ENCODE results near the gene GTF3C2.

The GTF3C2 gene

DNA sequence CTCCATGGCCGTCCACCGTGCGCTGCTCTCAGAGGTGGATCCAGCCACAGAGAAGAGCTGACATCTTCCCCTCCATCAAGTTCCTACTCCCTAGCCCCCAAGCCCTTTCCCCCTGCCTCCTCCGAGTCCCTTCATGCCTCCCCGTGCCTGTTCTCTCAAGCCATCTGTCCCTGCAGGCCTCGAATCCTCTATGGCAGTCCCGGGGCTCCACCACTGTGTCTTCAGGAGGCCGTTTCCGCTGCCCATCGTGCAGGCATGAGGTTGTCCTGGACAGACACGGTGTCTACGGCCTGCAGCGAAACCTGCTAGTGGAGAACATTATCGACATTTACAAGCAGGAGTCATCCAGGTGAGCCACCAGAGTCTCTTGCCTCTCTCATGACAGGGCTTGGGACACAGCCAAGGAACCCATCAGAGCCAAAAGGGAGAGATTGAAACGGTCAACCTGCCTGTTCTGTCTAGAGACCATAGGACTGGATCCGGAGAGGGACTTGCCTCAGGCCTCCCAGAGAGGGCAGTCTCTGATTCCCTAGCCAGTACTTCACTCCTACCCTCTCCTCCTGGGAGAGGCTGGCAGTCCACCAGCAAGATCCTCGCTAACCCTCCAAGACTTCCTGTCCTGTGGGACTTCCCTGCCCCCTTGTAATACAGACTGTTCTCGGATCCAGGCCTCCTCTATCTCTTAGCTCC is 58.0 kb downstream of the GTF3C2 start:
- Histone ChIP-seq H3K27me3 (replicated peaks in 2 of 5; ENCODE audit: control insufficient read depth in 4 of 5, insufficient read depth in 5 of 5, low read length in 4 of 5) (no peaks in the 10 kb centered on the region), H3K9me3 (ENCODE audit: control extremely low read depth in 1 of 5, control insufficient read depth in 4 of 5, insufficient read depth in 2 of 5, low read depth in 1 of 5, low read length in 4 of 5) (no peaks in the 10 kb centered on the region), H3K4me3 (ENCODE audit: control insufficient read depth in 1 of 7, extremely low read depth in 1 of 7, insufficient read depth in 4 of 7, low read depth in 2 of 7, low read length in 6 of 7) (no peak overlapping the region), H3K4me1 (ENCODE audit: control extremely low read depth in 1 of 4, control insufficient read depth in 4 of 4, insufficient read depth in 4 of 4, low read length in 3 of 4) (peaks cover 0 to 3% (median 3%) of the 10 kb centered on the region in 4 experiments), H3K36me3 (ENCODE audit: control insufficient read depth in 4 of 4, insufficient read depth in 4 of 4, low read length in 3 of 4) (no peaks in the 10 kb centered on the region), H3K27ac (ENCODE audit: insufficient read depth in 1 of 2, low read depth in 1 of 2, low read length in 2 of 2, poor library complexity in 1 of 2, severe bottlenecking in 2 of 2) (no peak overlapping the region)
- DNase-seq: no peak
- ChIA-PET POLR2A (interaction anchor here (0.7 kb wide), 1 partner anchor 18 kb away, joined by 4 read pairs; no protein-coding TSS in a partner anchor), CTCF (interaction anchor here (0.9 to 7.8 kb wide), 5 partner anchors 7 to 47 kb away, joined by 3 to 94 read pairs (median 17); partner anchors contain the start of gene TRIM54)
- WGBS (ENCODE audit: insufficient coverage): 96% methylated on average over 15 of the region's 18 CpGs

DNA sequence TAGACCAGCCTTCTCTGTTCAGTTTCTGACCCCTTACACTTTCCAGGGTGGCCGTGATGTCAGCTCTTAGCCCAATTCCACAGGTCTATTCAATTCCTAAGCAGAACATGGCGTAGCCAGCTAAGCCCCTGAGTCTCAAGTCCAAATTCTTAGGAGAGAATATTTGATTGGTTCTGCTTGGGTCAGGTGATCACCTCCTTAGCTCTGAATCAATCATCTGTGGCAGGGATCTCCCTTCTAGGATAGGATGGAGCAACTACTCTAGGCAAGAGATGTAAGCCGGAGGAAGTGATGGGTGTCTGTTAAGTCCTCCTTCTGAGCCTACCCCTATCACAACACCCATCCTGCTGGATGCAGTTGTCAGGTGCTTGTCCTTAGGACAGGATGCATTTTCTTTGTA is 59.4 kb downstream of the GTF3C2 start:
- WGBS (ENCODE audit: insufficient coverage): no CpG with 5 or more reads among the region's 3 CpGs
- H3K4me3 ChIP-seq (ENCODE audit: control insufficient read depth in 1 of 7, extremely low read depth in 1 of 7, insufficient read depth in 4 of 7, low read depth in 2 of 7, low read length in 6 of 7): no peak overlapping the region
- ChIA-PET CTCF (interaction anchor here (0.9 to 1.2 kb wide), 2 partner anchors 32 to 48 kb away, joined by 4 read pairs; no protein-coding TSS in a partner anchor), POLR2A (no interaction called here)
- no peaks in the 10 kb centered on the region for H3K36me3 ChIP-seq (ENCODE audit: control insufficient read depth in 4 of 4, insufficient read depth in 4 of 4, low read length in 3 of 4)
- H3K4me1 ChIP-seq (ENCODE audit: control extremely low read depth in 1 of 4, control insufficient read depth in 4 of 4, insufficient read depth in 4 of 4, low read length in 3 of 4): peaks cover 0 to 3% (median 0%) of the 10 kb centered on the region in 4 experiments
- DNase-seq: no peak
- no peaks in the 10 kb centered on the region for H3K27me3 ChIP-seq (replicated peaks in 2 of 5; ENCODE audit: control insufficient read depth in 4 of 5, insufficient read depth in 5 of 5, low read length in 4 of 5)
- no peaks in the 10 kb centered on the region for H3K9me3 ChIP-seq (ENCODE audit: control extremely low read depth in 1 of 5, control insufficient read depth in 4 of 5, insufficient read depth in 2 of 5, low read depth in 1 of 5, low read length in 4 of 5)
- no peak overlapping the region for H3K27ac ChIP-seq (ENCODE audit: insufficient read depth in 1 of 2, low read depth in 1 of 2, low read length in 2 of 2, poor library complexity in 1 of 2, severe bottlenecking in 2 of 2)

DNA sequence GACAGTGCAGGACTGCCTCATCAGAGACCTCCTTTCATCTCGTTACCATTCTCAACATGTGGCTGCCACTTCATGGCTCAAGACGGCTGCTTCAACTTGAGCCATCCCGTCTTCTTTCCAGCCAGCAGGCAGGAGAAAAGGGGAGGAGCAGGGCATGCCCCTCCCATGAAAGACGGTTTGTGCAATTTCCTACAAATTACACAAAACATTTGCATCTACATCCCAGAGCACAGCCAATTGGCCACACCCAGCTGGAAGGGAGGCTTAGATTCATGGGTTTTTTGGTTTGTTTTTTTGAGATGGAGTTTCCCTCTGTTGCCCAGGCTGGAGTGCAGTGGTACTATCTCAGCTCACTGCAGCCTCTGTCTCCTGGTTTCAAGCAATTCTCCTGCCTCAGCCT is 60.1 kb downstream of the GTF3C2 start:
- ChIA-PET POLR2A (no interaction called here), CTCF (interaction anchor here (1.2 kb wide), 1 partner anchor 47 kb away, joined by 4 read pairs; no protein-coding TSS in a partner anchor)
- 100% methylated on average over 1 of the region's 4 CpGs for WGBS (ENCODE audit: insufficient coverage)
- H3K4me3 ChIP-seq (ENCODE audit: control insufficient read depth in 1 of 7, extremely low read depth in 1 of 7, insufficient read depth in 4 of 7, low read depth in 2 of 7, low read length in 6 of 7): no peak overlapping the region
- DNase-seq: no peak
- peaks cover 0 to 8% (median 2%) of the 10 kb centered on the region in 4 experiments for H3K4me1 ChIP-seq (ENCODE audit: control extremely low read depth in 1 of 4, control insufficient read depth in 4 of 4, insufficient read depth in 4 of 4, low read length in 3 of 4)
- H3K27ac ChIP-seq (ENCODE audit: insufficient read depth in 1 of 2, low read depth in 1 of 2, low read length in 2 of 2, poor library complexity in 1 of 2, severe bottlenecking in 2 of 2): no peak overlapping the region
- H3K27me3 ChIP-seq (replicated peaks in 2 of 5; ENCODE audit: control insufficient read depth in 4 of 5, insufficient read depth in 5 of 5, low read length in 4 of 5): no peaks in the 10 kb centered on the region
- no peaks in the 10 kb centered on the region for H3K36me3 ChIP-seq (ENCODE audit: control insufficient read depth in 4 of 4, insufficient read depth in 4 of 4, low read length in 3 of 4)
- no peaks in the 10 kb centered on the region for H3K9me3 ChIP-seq (ENCODE audit: control extremely low read depth in 1 of 5, control insufficient read depth in 4 of 5, insufficient read depth in 2 of 5, low read depth in 1 of 5, low read length in 4 of 5)

DNA sequence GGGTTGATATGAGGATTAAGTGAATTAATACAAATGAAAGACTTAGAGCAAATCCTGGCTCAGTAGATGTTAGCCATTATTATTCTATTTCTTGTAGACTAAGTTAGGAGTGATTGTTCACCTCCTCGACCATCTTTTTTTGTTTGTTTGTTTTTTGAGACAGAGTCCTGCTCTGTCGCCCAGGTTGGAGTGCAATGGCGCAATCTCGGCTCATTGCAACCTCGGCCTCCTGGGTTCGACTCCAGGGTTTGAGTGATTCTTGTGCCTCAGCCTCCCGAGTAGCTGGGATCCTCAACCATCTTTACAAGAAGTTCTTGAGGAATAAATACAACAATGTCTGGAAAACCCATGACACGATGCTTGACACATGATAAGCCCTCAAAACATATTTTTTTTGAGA is 61.6 kb downstream of the GTF3C2 start:
- CTCF ChIA-PET: interaction anchor here (7.7 kb wide), 1 partner anchor 29 kb away, joined by 48 read pairs; the partner anchor contains the start of gene SLC30A3
- Histone ChIP-seq H3K4me1 (ENCODE audit: control extremely low read depth in 1 of 4, control insufficient read depth in 4 of 4, insufficient read depth in 4 of 4, low read length in 3 of 4) (peaks cover 0 to 22% (median 15%) of the 10 kb centered on the region in 4 experiments), H3K4me3 (ENCODE audit: control insufficient read depth in 1 of 7, extremely low read depth in 1 of 7, insufficient read depth in 4 of 7, low read depth in 2 of 7, low read length in 6 of 7) (no peak overlapping the region), H3K27me3 (replicated peaks in 2 of 5; ENCODE audit: control insufficient read depth in 4 of 5, insufficient read depth in 5 of 5, low read length in 4 of 5) (no peaks in the 10 kb centered on the region), H3K27ac (ENCODE audit: insufficient read depth in 1 of 2, low read depth in 1 of 2, low read length in 2 of 2, poor library complexity in 1 of 2, severe bottlenecking in 2 of 2) (no peak overlapping the region), H3K9me3 (ENCODE audit: control extremely low read depth in 1 of 5, control insufficient read depth in 4 of 5, insufficient read depth in 2 of 5, low read depth in 1 of 5, low read length in 4 of 5) (no peaks in the 10 kb centered on the region), H3K36me3 (ENCODE audit: control insufficient read depth in 4 of 4, insufficient read depth in 4 of 4, low read length in 3 of 4) (no peaks in the 10 kb centered on the region)
- POLR2A ChIA-PET: no interaction called here
- DNase-seq: no peak
- WGBS (ENCODE audit: insufficient coverage): 97% methylated on average over 6 of the region's 8 CpGs

DNA sequence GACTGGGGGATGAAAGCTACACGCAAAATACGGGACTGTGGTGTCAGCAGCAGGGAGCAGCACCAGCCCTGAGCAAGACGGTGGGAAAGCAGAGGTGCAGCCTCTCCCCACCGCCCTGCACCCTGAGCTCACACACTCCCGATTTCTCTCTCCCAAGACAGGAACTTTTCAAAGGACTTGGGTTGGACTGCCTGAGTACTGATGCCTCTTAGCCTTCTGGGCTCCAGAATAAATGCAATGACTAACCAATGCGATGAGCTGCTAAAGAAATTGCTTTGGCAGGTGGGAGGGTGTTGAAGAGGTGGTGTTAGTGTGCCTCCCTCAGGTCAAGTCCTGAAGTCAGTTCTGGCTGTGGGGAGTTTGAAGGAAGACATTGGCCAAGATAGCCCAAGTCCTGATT is 64.7 kb downstream of the GTF3C2 start:
- 87% methylated on average over 5 of the region's 6 CpGs for WGBS (ENCODE audit: insufficient coverage)
- no peak overlapping the region for H3K27ac ChIP-seq (ENCODE audit: insufficient read depth in 1 of 2, low read depth in 1 of 2, low read length in 2 of 2, poor library complexity in 1 of 2, severe bottlenecking in 2 of 2)
- CTCF ChIA-PET: interaction anchor here (1.8 to 7.7 kb wide), 4 partner anchors 10 to 32 kb away, joined by 5 to 60 read pairs (median 49); partner anchors contain the start of genes SLC30A3 and TRIM54
- no peaks in the 10 kb centered on the region for H3K9me3 ChIP-seq (ENCODE audit: control extremely low read depth in 1 of 5, control insufficient read depth in 4 of 5, insufficient read depth in 2 of 5, low read depth in 1 of 5, low read length in 4 of 5)
- peak in 2 of 3 donors; percentile 29 to 30 for DNase-seq
- POLR2A ChIA-PET: interaction anchor here (0.9 kb wide), 1 partner anchor 12 kb away, joined by 3 read pairs; no protein-coding TSS in a partner anchor
- H3K27me3 ChIP-seq (replicated peaks in 2 of 5; ENCODE audit: control insufficient read depth in 4 of 5, insufficient read depth in 5 of 5, low read length in 4 of 5): no peaks in the 10 kb centered on the region
- no peak overlapping the region for H3K4me3 ChIP-seq (ENCODE audit: control insufficient read depth in 1 of 7, extremely low read depth in 1 of 7, insufficient read depth in 4 of 7, low read depth in 2 of 7, low read length in 6 of 7)
- peaks cover 7 to 29% (median 21%) of the 10 kb centered on the region in 4 experiments for H3K4me1 ChIP-seq (ENCODE audit: control extremely low read depth in 1 of 4, control insufficient read depth in 4 of 4, insufficient read depth in 4 of 4, low read length in 3 of 4)
- H3K36me3 ChIP-seq (ENCODE audit: control insufficient read depth in 4 of 4, insufficient read depth in 4 of 4, low read length in 3 of 4): no peaks in the 10 kb centered on the region

DNA sequence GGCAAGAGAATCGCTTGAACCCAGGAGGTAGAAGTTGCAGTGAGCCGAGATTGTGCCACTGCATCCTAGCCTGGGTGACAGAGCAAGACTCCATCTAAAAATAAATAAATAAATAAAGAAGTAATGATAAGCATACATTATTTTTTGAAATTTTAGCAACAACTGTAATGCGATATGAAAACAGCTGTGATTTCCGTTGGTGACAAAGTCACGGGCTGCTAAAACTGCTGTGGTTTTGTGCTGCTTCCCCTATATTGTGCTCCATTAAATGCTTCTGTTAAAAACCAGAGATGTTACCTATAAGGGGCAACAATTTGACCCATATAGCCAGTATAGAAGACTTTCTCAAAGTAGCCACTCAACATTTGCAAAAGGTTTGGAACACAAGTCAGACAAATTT is 66.0 kb downstream of the GTF3C2 start:
- Histone ChIP-seq H3K4me3 (ENCODE audit: control insufficient read depth in 1 of 7, extremely low read depth in 1 of 7, insufficient read depth in 4 of 7, low read depth in 2 of 7, low read length in 6 of 7) (peak overlapping the region in 1 of 7 experiments; percentile 31), H3K4me1 (ENCODE audit: control extremely low read depth in 1 of 4, control insufficient read depth in 4 of 4, insufficient read depth in 4 of 4, low read length in 3 of 4) (peaks cover 7 to 29% (median 21%) of the 10 kb centered on the region in 4 experiments), H3K27ac (ENCODE audit: insufficient read depth in 1 of 2, low read depth in 1 of 2, low read length in 2 of 2, poor library complexity in 1 of 2, severe bottlenecking in 2 of 2) (no peak overlapping the region), H3K9me3 (ENCODE audit: control extremely low read depth in 1 of 5, control insufficient read depth in 4 of 5, insufficient read depth in 2 of 5, low read depth in 1 of 5, low read length in 4 of 5) (no peaks in the 10 kb centered on the region), H3K27me3 (replicated peaks in 2 of 5; ENCODE audit: control insufficient read depth in 4 of 5, insufficient read depth in 5 of 5, low read length in 4 of 5) (no peaks in the 10 kb centered on the region), H3K36me3 (ENCODE audit: control insufficient read depth in 4 of 4, insufficient read depth in 4 of 4, low read length in 3 of 4) (no peaks in the 10 kb centered on the region)
- ChIA-PET POLR2A (no interaction called here), CTCF (interaction anchor here (1.4 to 7.7 kb wide), 5 partner anchors 10 to 34 kb away, joined by 3 to 60 read pairs (median 48); partner anchors contain the start of genes SLC30A3, TRIM54 and UCN)
- WGBS (ENCODE audit: insufficient coverage): 44% methylated on average over 3 of the region's 5 CpGs
- DNase-seq: peak in 2 of 3 donors; percentile 70 to 80

DNA sequence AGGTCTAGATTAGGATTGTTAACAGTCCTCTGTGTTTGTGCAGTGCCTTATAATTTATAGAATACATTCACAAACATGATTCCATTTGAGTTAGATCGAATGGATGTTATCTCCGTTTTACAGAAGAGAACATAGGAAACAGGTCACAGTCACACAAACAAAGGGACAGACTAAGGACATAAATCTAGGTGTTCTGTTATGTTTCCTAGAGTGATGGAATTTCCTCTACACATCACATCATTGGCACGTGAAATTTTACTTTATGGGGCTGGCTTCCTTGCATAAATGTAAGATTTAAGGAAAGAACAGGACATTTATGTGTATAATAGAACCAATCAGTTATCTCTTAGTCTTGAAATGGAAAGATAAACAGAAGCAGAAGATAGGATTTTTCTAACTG is 68.0 kb downstream of the GTF3C2 start:
- POLR2A ChIA-PET: no interaction called here
- CTCF ChIA-PET: interaction anchor here (1.2 to 7.7 kb wide), 4 partner anchors 10 to 191 kb away, joined by 3 to 60 read pairs (median 27); partner anchors contain the start of gene SLC30A3

More for the DNA sequence above, 68.0 kb downstream of the GTF3C2 start:
- Histone ChIP-seq H3K9me3 (ENCODE audit: control extremely low read depth in 1 of 5, control insufficient read depth in 4 of 5, insufficient read depth in 2 of 5, low read depth in 1 of 5, low read length in 4 of 5) (no peaks in the 10 kb centered on the region), H3K36me3 (ENCODE audit: control insufficient read depth in 4 of 4, insufficient read depth in 4 of 4, low read length in 3 of 4) (no peaks in the 10 kb centered on the region), H3K4me1 (ENCODE audit: control extremely low read depth in 1 of 4, control insufficient read depth in 4 of 4, insufficient read depth in 4 of 4, low read length in 3 of 4) (peaks cover 7 to 29% (median 21%) of the 10 kb centered on the region in 4 experiments), H3K27ac (ENCODE audit: insufficient read depth in 1 of 2, low read depth in 1 of 2, low read length in 2 of 2, poor library complexity in 1 of 2, severe bottlenecking in 2 of 2) (no peak overlapping the region), H3K4me3 (ENCODE audit: control insufficient read depth in 1 of 7, extremely low read depth in 1 of 7, insufficient read depth in 4 of 7, low read depth in 2 of 7, low read length in 6 of 7) (no peak overlapping the region), H3K27me3 (replicated peaks in 2 of 5; ENCODE audit: control insufficient read depth in 4 of 5, insufficient read depth in 5 of 5, low read length in 4 of 5) (no peaks in the 10 kb centered on the region)
- no CpG with 5 or more reads among the region's 3 CpGs for WGBS (ENCODE audit: insufficient coverage)
- DNase-seq: peak in 2 of 3 donors; percentile 33 to 39

Measured in common myeloid progenitor, CD34-positive (primary cell).